HepG2 (cell line): ENCODE data around the gene GRIFIN.

Source experiments
- CBX1 ChIP-seq: IDR thresholded peaks from one replicate; pipeline ENCODE4 v1.6.1; 2016; ENCODE audit warnings: antibody characterized with exemption, low read depth
- CBX5 ChIP-seq: sonication (generic); formaldehyde crosslinking; IDR thresholded peaks from 2 replicates; pipeline ENCODE4 v1.4.0; 2020; ENCODE audit warnings: missing genetic modification reagents, borderline replicate concordance
- CEBPB ChIP-seq: IDR thresholded peaks from 2 replicates; pipeline ENCODE4 v1.6.1; 2011; ENCODE audit warnings: low read depth, low read length, improper control_type of control experiment, borderline replicate concordance
- CTCF ChIP-seq: sonication (generic); formaldehyde crosslinking; IDR thresholded peaks from 2 replicates; pipeline ENCODE4 v1.5.0; 2020; ENCODE audit warnings: mild to moderate bottlenecking, missing genetic modification reagents, moderate library complexity
- EZH2 ChIP-seq: conservative IDR thresholded peaks from 2 replicates; pipeline ENCODE4 v1.6.1; 2012; ENCODE audit warnings: mild to moderate bottlenecking, low read depth, low read length, moderate library complexity
- KLF6 ChIP-seq: IDR thresholded peaks from 2 replicates; pipeline ENCODE4 v1.8.0; 2016; ENCODE audit warnings: missing biosample characterization, missing genetic modification reagents
- POGZ ChIP-seq: sonication (generic); formaldehyde crosslinking; IDR thresholded peaks from 2 replicates; pipeline ENCODE4 v1.4.0; 2020; ENCODE audit warnings: mild to moderate bottlenecking, missing genetic modification reagents
- REPIN1 ChIP-seq: sonication (generic); formaldehyde crosslinking; IDR thresholded peaks from 2 replicates; pipeline ENCODE4 v1.8.0; 2022; ENCODE audit warnings: missing genetic modification reagents, low read depth, mild to moderate bottlenecking, borderline replicate concordance
- RXRA ChIP-seq: sonication (generic); formaldehyde crosslinking; IDR thresholded peaks from 2 replicates; pipeline ENCODE4 v1.5.1; 2020; ENCODE audit warnings: missing genetic modification reagents
- TAF1 ChIP-seq: sonication (generic); formaldehyde crosslinking; IDR thresholded peaks from 2 replicates; pipeline ENCODE4 v1.4.0; 2020; ENCODE audit warnings: missing genetic modification reagents
- ZBTB1 ChIP-seq: sonication (generic); formaldehyde crosslinking; IDR thresholded peaks from 2 replicates; pipeline ENCODE4 v1.4.0; 2020; ENCODE audit warnings: missing genetic modification reagents, borderline replicate concordance
- ZNF335 ChIP-seq: sonication (generic); formaldehyde crosslinking; IDR thresholded peaks from 2 replicates; pipeline ENCODE4 v1.4.0; 2020; ENCODE audit warnings: missing genetic modification reagents
- ZNF546 ChIP-seq: sonication (generic); formaldehyde crosslinking; conservative IDR thresholded peaks from 2 replicates; pipeline ENCODE4 v1.8.1; 2023; ENCODE audit warnings: mild to moderate bottlenecking, missing genetic modification reagents
- TF ChIP-seq, protein P1 (sequence below): sonication (generic); formaldehyde crosslinking; IDR thresholded peaks from 2 replicates; pipeline ENCODE4 v1.4.0; 2020; ENCODE audit warnings: missing genetic modification reagents

- TF ChIP-seq ZBTB1 (CRISPR knock-in tag) (no peak), CBX5 (peak; percentile 63; the same call in 1 of the 2 replicates), RXRA (CRISPR knock-in tag) (no peak), EZH2 (no peak), CTCF (peak; percentile 96), KLF6 (CRISPR knock-in tag) (no peak), ZNF546 (no peak), CBX1 (no peak), ZNF335 (CRISPR knock-in tag) (no peak), POGZ (CRISPR knock-in tag) (no peak), CEBPB (no peak), TAF1 (CRISPR knock-in tag) (no peak), REPIN1 (CRISPR knock-in tag) (no peak)
- TF ChIP-seq, protein P1, sequence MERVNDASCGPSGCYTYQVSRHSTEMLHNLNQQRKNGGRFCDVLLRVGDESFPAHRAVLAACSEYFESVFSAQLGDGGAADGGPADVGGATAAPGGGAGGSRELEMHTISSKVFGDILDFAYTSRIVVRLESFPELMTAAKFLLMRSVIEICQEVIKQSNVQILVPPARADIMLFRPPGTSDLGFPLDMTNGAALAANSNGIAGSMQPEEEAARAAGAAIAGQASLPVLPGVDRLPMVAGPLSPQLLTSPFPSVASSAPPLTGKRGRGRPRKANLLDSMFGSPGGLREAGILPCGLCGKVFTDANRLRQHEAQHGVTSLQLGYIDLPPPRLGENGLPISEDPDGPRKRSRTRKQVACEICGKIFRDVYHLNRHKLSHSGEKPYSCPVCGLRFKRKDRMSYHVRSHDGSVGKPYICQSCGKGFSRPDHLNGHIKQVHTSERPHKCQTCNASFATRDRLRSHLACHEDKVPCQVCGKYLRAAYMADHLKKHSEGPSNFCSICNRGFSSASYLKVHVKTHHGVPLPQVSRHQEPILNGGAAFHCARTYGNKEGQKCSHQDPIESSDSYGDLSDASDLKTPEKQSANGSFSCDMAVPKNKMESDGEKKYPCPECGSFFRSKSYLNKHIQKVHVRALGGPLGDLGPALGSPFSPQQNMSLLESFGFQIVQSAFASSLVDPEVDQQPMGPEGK = peak; percentile 30; the same call in 1 of the 2 replicates
Observed at GRCh38 chr7:2477447-2478398, 1.5 kb upstream of the GRIFIN start.
